GM19025 (cell line): ENCODE data around the gene KRTAP5-8.
"Not testable (repeated sequence)": the region's sequence is repeated elsewhere in the genome, so short reads cannot be mapped to it uniquely, and the experiment has no call there.

Source experiments
- ATAC-seq: cut with Tn5 transposase; IDR thresholded peaks from one replicate; pipeline ENCODE4 v1.9.1; 2021; ENCODE audit warnings: mild to moderate bottlenecking, low read depth, moderate library complexity; ENCODE audit not compliant: unreplicated experiment

KRTAP5-8 gene

DNA sequence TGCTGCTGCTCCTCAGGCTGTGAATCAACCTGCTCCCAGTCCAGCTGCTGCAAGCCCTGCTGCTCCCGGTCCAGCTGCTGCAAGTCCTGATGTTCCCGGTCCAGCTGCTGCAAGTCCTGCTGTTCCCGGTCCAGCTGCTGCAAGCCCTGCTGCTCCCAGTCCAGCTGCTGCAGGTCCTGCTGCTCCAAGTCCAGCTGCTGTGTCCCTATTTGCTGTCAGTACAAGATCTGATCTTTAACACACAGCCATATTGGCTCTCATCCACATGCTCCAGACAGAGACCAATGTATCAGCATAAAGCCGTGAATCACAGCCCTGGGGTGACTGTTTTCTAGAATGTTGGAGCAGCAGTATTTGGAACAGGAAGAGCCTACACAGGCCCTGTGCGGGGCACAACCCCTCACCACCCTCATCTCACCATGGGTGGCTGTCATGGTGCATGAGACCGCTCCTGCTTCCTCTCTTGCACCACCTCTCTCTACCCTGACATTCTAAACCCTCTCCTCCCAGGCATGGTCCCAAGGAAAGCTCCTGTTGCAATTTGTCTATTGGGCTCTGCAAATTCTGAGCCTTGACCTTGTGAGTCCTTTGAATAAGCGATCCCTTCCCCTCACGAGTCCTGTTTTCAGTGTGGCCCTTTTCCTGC is 31.0 kb downstream of the KRTAP5-8 start:
- no peak for ATAC-seq

DNA sequence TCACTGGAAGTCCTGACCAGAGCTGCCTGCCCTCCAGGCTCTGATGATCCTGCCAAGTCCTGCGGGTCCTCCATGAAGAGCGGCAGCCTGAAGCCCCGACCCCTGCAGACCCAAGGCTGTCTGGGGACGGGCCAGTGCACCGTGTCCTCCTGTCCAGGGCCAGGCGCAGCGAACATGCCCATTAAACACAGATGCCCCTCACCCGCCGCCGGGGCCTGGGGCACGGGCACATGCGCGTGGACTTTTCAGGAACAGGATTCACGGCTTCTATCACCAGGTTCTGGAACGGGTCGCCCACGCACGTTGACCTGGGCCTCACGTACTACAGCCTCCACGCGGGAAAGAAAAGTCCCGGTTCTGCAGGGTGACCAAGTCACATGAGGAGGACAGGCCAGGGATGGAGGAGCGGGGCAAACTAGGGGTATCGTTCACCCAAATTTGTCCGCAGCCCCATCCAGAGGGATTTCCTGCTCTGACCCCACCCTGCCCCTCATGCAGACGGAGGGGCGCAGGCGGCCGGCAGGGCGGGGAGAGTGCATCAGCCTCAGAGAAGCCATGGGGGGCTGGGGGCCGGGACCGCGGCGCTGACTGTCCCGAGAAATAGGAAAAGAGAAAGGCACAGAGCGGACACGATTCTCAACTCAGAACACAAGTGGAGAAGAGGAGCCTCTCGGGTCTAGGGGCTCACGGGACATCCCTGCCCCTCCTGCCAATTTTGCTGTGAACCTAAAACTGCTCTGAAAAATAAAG is 33.5 kb downstream of the KRTAP5-8 start:
- not testable (repeated sequence) for ATAC-seq

DNA sequence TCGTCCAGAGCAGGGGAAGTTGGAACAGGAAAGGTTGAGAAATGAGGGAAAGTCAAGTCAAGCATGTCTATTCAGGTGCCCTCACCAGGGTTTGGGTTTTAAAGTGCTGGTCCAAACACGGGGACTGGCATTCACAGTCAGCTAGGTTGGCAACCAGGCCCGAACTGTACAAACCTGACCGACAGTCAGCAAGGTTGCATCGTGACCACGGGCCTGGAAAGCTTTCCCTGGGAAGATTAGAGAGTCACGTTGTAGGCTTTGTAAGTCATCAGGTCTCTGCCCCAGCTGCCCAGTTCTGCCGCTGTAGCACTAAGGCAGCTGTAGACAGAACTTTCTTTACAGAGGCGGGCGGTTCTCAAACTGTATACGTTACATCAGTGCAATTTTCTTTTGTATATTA is 35.0 kb downstream of the KRTAP5-8 start:
- no peak for ATAC-seq

DNA sequence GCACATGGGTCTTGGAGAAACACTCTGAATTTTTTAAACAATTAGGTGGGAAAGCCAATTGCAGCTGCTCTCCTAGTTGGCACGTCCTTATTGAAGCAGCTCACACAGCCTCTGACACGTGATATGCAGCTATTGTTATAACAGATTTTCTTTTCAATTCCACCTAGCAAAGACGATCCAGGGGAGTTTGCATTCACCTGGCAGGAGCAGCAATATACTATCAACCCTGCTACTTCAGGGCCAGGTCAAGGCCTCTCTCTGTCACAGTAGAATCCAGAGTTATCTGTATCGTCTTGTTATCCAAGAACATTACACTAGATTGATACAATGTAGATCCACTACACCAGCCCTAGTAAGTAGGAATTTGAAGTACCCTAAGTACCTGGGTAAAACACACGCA is 36.6 kb downstream of the KRTAP5-8 start:
- ATAC-seq: no peak

DNA sequence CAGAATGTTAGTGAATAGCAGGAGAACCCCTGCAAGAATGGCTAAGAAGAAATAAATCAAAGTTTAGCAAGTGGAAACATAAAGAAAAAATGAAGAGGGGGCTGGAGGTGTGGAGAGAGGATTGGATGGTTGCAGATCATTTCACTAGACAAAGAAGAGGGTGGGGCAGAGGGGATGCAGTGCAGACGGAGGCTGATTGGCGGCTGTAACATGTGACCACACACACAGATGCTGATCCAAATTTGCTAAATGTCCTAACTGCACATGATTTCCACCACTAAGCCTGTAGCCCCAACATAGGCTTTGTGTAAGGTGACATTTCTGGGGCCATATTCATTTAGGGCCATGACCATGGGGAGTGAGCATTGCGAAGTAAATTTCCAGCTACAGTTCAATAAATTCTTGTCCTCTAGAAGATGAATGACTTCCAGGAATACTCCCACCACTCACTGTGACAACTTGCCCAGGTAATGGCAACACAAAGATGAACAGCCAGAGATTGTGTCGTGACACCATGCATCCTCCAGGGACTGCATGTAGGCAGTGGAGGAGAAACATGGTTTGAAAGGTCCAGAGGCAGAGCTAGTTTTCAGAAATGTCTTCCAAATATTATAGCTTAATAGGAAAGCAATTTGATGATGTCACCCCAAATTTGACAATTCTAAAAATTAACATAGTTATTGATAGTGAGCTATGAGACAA is 38.0 kb downstream of the KRTAP5-8 start:
- no peak for ATAC-seq

DNA sequence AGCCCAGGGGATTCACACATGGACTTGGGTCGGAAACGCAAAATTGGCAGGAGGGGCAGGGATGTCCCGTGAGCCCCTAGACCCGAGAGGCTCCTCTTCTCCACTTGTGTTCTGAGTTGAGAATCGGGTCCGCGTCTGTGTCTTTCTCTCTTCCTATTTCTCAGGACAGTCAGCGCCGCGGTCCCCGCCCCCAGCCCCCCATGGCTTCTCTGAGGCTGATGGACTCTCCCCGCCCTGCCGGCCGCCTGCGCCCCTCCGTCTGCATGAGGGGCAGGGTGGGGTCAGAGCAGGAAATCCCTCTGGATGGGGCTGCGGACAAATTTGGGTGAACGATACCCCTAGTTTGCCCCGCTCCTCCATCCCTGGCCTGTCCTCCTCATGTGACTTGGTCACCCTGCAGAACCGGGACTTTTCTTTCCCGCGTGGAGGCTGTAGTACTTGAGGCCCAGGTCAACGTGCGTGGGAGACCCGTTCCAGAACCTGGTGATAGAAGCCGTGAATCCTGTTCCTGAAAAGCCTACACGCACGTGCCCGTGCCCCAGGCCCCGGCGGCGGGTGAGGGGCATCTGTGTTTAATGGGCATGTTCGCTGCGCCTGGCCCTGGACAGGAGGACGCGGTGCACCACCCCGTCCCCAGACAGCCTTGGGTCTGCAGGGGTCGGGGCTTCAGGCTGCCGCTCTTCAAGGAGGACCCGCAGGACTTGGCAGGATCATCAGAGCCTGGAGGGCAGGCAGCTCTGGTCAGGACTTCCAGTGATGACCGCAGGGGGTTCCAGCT is 39.1 kb downstream of the KRTAP5-8 start:
- not testable (repeated sequence) for ATAC-seq

DNA sequence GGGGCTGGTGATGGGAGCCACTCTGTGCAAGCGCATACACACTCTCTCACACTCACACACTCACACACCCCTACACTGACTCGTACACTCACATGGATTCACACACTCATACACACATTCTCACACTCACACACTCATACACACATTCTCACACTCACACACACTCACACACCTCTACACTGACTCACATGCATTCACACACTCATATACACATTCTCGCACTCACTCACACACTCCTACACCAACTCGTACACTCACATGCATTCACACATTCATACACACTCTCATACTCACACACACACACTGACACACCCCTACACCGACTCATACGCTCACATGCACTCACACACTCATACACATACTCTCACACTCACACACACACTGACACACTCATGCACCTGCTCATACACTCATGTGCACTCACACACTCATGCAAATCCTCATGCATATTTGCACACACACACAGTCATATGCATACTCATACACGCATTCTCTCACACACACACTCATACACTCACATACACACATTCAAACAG is 39.7 kb downstream of the KRTAP5-8 start:
- no peak for ATAC-seq

DNA sequence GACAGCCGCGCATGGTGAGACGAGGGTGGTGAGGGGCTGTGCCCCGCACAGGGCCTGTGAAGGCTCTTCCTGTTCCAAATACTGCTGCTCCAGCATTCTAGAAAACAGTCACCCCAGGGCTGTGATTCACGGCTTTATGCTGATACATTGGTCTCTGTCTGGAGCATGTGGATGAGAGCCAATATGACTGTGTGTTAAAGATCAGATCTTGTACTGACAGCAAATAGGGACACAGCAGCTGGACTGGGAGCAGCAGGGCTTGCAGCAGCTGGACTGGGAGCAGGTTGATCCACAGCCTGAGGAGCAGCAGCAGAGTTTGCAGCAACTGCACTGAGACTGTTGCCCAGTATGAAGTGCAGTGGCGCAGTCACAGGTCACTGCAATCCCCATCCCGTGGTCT is 41.7 kb downstream of the KRTAP5-8 start:
- ATAC-seq: not testable (repeated sequence)

DNA sequence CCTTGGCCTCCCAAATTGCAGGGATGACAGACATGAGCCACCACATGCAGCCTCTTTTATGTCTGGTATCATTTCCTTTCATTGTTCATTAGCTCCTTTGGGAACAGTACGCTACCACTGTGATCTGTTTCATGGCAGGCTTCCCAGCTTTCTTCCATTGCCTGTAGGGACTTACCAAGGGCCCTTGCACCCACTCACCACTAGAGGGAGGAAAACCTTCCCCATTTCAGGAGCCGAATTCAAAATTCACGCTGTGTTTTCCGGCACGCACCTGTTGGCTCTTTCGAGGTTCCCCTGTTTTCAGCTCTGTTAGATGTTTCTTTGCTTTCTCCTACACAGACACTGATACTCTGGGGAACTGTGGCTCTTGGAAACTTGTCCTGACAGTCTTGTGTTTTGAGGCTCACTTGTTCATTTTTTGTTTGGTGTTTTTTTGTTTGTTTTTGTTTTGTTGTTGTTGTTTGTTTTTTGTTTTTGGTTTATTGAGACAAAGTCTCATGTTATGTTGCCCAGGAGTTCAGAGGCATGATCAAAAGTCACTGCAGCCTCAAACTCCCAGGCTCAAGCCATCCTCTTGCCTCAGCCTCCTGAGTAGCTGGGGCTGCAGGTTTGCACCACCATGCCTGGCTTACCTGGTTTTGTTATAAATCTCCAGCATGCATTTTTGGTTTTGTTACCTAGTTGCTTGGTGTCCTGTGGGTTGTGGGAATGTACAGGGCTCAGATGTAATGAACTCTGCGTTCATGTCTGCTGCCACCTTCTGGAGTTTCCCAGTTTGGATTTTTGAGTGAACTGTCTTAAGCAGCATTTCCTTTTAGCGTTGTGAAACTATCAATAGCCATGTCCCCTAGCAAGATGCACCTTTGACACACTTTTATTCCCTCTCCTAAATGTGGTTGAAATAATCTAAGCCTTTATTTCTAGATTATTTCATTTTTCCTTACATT is 42.5 kb downstream of the KRTAP5-8 start:
- ATAC-seq: no peak

DNA sequence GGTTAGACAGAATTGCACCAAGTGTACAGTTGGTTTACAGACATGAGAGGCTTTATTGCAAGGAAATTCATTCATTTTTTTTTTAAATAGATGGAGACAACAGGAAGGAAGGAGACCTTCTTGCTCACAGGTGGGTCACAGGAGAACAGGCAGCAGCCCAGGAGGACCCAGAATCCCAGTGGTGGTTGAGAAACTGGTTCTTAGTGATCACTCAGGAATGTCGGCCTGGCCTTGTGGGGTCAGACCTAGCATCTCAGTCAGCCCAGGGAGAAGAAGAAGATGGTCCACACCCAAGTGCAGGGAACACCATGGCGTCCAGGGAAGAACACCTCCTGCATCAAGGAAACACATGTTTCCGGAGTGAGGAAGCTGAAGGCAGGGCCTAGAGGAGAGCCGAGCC is 44.0 kb downstream of the KRTAP5-8 start:
- ATAC-seq: no peak

DNA sequence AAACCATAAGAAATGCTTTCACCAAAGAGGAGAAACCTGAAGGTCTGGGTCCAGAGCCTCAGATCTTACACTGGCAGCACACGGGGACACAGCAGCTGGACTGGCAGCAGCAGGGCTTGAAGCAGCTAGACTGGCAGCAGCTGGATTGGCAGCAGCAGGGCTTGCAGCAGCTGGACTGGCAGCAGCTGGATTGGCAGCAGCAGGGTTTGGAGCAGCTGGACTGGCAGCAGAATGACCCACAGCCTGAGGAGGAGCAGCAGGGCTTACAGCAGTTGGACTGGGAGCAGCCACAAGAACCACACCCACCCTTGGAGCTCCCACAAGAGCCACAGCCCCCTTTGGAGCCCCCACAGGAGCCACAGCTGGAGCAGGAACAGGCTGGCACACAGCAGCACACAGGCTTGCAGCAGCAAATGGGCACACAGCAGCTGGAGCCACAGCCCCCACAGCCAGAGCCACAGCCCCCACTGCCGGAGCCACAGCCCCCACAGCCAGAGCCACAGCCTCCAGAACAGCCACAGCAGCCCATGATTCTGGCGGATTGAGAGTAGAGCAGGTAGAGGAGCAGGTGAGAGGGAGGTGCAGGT is 44.6 kb downstream of the KRTAP5-8 start, which contains the start of gene KRTAP5-11:
Gene KRTAP5-11 (minus strand): TSS at position 567 of the 587 bp plus-strand sequence. CDS start 38 bp downstream, at position 529.
- no peak for ATAC-seq

DNA sequence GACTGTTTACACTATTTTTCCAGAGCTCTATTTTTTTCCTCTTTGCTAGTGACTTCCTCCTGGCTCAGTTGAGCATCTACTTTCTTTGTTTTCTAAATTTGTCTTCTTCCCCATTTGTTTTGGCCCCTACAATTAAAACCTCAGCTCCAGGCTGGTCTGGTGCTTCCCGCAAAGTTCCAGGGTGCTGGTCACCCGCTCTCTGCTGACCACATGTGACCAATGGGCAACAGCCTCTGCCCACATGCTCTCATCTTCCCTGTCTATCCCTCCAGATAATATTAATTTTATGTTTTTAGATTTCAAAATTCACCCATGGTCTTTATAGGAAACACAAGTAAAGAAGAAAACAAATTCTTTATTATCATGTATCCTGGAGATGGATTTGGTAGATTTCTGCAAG is 45.1 kb downstream of the KRTAP5-8 start:
- ATAC-seq: not testable (repeated sequence)

DNA sequence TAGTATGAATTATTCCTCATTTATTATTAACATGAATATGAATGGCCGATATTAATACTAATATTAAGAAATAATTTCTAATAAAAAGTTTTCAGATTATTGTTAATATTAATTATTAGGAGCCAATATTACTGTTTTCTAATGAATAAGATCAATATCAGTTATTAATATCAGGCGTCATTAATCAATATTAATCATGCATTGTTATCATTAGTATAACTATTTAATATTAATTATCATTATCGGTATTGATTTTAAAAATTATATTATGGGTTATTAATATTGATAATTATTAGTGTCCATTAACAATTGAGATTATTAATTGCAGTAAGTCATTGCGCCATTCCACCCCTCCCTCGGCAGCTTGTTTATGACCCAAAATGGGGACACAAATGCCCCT is 47.8 kb downstream of the KRTAP5-8 start:
- not testable (repeated sequence) for ATAC-seq

DNA sequence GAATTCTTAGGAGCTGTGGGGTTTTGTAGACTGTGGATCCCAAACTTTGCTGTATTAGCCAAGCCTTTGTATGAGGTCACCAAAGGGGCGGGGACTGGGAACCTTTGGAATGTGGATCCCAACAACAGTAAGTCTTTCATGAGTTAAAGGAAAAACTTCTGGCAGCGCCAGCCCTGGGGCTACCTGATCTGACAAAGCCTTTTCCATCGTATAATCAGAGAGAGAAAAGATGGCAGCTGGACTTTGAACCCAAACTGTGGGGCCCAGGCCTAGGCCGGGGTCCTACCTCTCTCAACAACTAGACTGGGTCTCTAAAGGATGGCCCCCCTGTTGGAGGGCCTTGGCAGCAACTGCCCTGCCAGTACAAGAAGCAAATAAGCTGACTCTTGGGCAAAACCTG is 50.5 kb downstream of the KRTAP5-8 start:
- not testable (repeated sequence) for ATAC-seq
